ENCODE measurements around the gene CTNND2. TPM values are rescaled to one million over a fixed set of nuclear protein-coding genes. Genes with fewer than 3 reads are reported as not detected.

Gene CTNND2
- total and polyA plus RNA-seq, 9 of the 15 experiments (the other 6 are each of a cell fraction or from before 2014, with no cell fraction given) = 0.03 to 0.35 TPM; not detected in 7

DNA sequence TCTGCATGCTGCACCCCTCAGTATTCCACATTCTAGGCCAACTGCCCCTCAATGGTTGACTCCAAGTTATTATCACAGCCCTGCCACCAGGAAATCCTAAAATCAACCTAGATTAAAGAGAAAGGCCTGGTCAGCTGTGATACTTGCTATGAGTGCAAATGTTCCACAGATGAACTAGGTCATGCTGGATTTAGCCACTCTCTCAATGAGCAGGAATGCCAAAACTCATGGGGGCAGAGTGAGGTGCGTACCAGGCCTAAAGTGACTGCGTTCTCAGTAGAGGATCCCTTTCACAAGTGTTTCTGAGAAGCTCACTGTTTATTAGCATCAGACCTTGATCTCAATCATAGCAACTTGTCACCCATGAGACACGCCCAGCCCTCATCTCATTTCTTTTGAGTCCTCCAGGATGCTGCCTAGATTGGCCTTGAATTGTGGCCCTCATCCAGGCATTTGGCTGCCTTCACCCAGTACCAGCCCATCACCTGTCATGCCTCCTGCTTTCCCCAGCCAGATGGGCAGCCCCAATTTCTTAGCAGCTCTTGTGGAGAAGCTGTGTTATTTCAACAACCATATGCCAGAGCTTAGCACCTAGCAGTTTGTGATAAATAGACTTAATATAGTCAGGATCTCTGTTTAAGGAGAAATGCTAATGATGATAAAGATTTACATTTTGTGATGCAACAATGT, 383.9 kb downstream of the CTNND2 start:
- Histone ChIP-seq H3K4me3 (no peak overlapping the region), H2AFZ (ENCODE audit: low read depth, low read length) (no peak overlapping the region), H3K79me2 (ENCODE audit: control insufficient read depth, insufficient read depth, low read length) (no peaks in the 10 kb centered on the region), H3K9me1 (ENCODE audit: control insufficient read depth, insufficient read depth, low read length) (no peaks in the 10 kb centered on the region), H3K27ac (ENCODE audit: extremely low read depth, low read depth, low read length) (no peak overlapping the region), H3K4me2 (ENCODE audit: insufficient read depth, low read length) (no peak overlapping the region), H3K9me3 (replicated peaks; ENCODE audit: control insufficient read depth, insufficient read depth, low read depth, low read length) (no peaks in the 10 kb centered on the region), H3K4me1 (replicated peaks in 1 of 2; ENCODE audit: control insufficient read depth in 2 of 2, insufficient read depth in 2 of 2, low read length in 2 of 2) (no peaks in the 10 kb centered on the region), H3K9ac (ENCODE audit: insufficient read depth in 1 of 2, low read depth in 2 of 2, low read length in 2 of 2) (no peak overlapping the region), H3K36me3 (ENCODE audit: control insufficient read depth, insufficient read depth, low read length) (no peaks in the 10 kb centered on the region), H3K27me3 (ENCODE audit: control insufficient read depth in 2 of 2, insufficient read depth in 2 of 2, low read length in 2 of 2) (no peaks in the 10 kb centered on the region), H4K20me1 (replicated peaks; ENCODE audit: control insufficient read depth, insufficient read depth, low read length) (no peaks in the 10 kb centered on the region)
- ChIA-PET CTCF (ENCODE audit: low intra/inter-chr PET ratio) (no interaction called here), POLR2A (no interaction called here)
- no TSS peak for BruUV-seq (replicated peaks)
- FAIRE-seq (no peak), ATAC-seq (no peak), DNase-seq (ENCODE audit: extremely low read depth in 1 of 4, low spot score in 3 of 4) (no peak)
- WGBS (ENCODE audit: insufficient coverage, low coverage, missing lambda C conversion rate) = 2% methylated on average over 3 of the region's 3 CpGs
- intact Hi-C loops (cut with micrococcal nuclease) (no loop called here), in situ Hi-C loops (cut with MboI) (no loop called here)
- TF ChIP-seq KLF6 (CRISPR knock-in tag; IDR thresholded peaks at IDR 0.05; ENCODE audit: borderline replicate concordance) = no peak
- no peak for TF ChIP-seq HMG20A (CRISPR knock-in tag; conservative IDR thresholded peaks at IDR 0.05)
- no peak for TF ChIP-seq NR0B1 (IDR thresholded peaks at IDR 0.05; ENCODE audit: partially characterized antibody)
- TF ChIP-seq RBM17 (IDR thresholded peaks at IDR 0.05; ENCODE audit: borderline replicate concordance, low read depth, low read length) = no peak
- no peak for TF ChIP-seq ZNF146 (CRISPR knock-in tag; IDR thresholded peaks at IDR 0.05; ENCODE audit: unreplicated experiment)

Data from K562 (cell line).